Measurements from ENCODE around the gene GPHN.
"Not testable (repeated sequence)": the region's sequence is repeated elsewhere in the genome, so short reads cannot be mapped to it uniquely, and the experiment has no call there.

DNA sequence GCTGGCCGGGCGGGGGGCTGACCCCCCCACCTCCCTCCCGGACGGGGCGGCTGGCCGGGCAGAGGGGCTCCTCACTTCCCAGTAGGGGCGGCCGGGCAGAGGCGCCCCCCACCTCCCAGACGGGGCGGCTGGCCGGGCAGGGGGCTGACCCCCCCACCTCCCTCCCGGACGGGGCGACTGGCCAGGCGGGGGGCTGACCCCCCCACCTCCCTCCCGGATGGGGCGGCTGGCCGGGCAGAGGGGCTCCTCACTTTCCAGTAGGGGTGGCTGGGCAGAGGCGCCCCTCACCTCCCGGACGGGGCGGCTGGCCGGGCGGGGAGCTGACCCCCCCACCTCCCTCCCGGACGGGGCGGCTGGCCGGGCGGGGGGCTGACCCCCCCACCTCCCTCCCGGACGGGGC is 37.2 kb downstream of the GPHN start:
- TF ChIP-seq EZH2 (IDR thresholded peaks at IDR 0.05; ENCODE audit: borderline replicate concordance, low read length), result not testable (repeated sequence)
- TF ChIP-seq, protein P1, sequence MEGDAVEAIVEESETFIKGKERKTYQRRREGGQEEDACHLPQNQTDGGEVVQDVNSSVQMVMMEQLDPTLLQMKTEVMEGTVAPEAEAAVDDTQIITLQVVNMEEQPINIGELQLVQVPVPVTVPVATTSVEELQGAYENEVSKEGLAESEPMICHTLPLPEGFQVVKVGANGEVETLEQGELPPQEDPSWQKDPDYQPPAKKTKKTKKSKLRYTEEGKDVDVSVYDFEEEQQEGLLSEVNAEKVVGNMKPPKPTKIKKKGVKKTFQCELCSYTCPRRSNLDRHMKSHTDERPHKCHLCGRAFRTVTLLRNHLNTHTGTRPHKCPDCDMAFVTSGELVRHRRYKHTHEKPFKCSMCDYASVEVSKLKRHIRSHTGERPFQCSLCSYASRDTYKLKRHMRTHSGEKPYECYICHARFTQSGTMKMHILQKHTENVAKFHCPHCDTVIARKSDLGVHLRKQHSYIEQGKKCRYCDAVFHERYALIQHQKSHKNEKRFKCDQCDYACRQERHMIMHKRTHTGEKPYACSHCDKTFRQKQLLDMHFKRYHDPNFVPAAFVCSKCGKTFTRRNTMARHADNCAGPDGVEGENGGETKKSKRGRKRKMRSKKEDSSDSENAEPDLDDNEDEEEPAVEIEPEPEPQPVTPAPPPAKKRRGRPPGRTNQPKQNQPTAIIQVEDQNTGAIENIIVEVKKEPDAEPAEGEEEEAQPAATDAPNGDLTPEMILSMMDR (conservative IDR thresholded peaks at IDR 0.05 in 1 of 2, IDR thresholded peaks at IDR 0.05 in 1 of 2; ENCODE audit: extremely low read depth in 1 of 2, insufficient read depth in 1 of 2, low read depth in 1 of 2, low read length in 2 of 2), result not testable (repeated sequence)

Measured in mammary epithelial cell (primary cell).